ENCODE data around the gene HP. TPM values are rescaled to one million over a fixed set of nuclear protein-coding genes. Genes with fewer than 3 reads are reported as not detected.

HP gene
- total and polyA plus RNA-seq, 2 experiments from 2014 or later: 430 to 719 TPM

- H3K4me1 ChIP-seq (ENCODE audit: insufficient read depth): no peaks in the 10 kb centered on the region
- H2AFZ ChIP-seq: no peak overlapping the region
- TF ChIP-seq EZH2phosphoT487 (IDR thresholded peaks at IDR 0.05; ENCODE audit: low read depth, severe bottlenecking, unreplicated experiment): no peak
- no peak for TF ChIP-seq CTCF (IDR thresholded peaks at IDR 0.05; ENCODE audit: poor library complexity)
- no peak for TF ChIP-seq EZH2 (IDR thresholded peaks at IDR 0.05; ENCODE audit: borderline replicate concordance)
- no peak overlapping the region for H3K27ac ChIP-seq
- H4K20me1 ChIP-seq (ENCODE audit: insufficient read depth, poor library complexity, severe bottlenecking): no peaks in the 10 kb centered on the region
- no peaks in the 10 kb centered on the region for H3K36me3 ChIP-seq (replicated peaks; ENCODE audit: insufficient read depth, low read depth)
- no peaks in the 10 kb centered on the region for H3K9me2 ChIP-seq (replicated peaks; ENCODE audit: insufficient read depth)
- WGBS (ENCODE audit: low lambda C conversion rate, missing lambda C conversion rate): 93% methylated on average over 19 of the region's 19 CpGs
- no peaks in the 10 kb centered on the region for H3K79me2 ChIP-seq
- H3K9me3 ChIP-seq (ENCODE audit: low read depth): no peaks in the 10 kb centered on the region
- no peak overlapping the region for H3K4me2 ChIP-seq
- no peak for DNase-seq (ENCODE audit: low spot score)
- no peak overlapping the region for H3K4me3 ChIP-seq
- H3K27me3 ChIP-seq: no peaks in the 10 kb centered on the region
These were observed 28.7 kb upstream of the HP start for GRCh38 chr16:72025404-72026114.

GRCh38 chr16:72027669-72028378 lies 26.5 kb upstream of the HP start:
- H3K9me3 ChIP-seq (ENCODE audit: low read depth): no peaks in the 10 kb centered on the region
- no peak overlapping the region for H3K27ac ChIP-seq
- H3K79me2 ChIP-seq: no peaks in the 10 kb centered on the region
- no peak overlapping the region for H3K4me3 ChIP-seq
- H3K9me2 ChIP-seq (replicated peaks; ENCODE audit: insufficient read depth): no peaks in the 10 kb centered on the region
- no peak overlapping the region for H2AFZ ChIP-seq
- H3K4me1 ChIP-seq (ENCODE audit: insufficient read depth): no peaks in the 10 kb centered on the region
- H3K36me3 ChIP-seq (replicated peaks; ENCODE audit: insufficient read depth, low read depth): no peaks in the 10 kb centered on the region
- DNase-seq (ENCODE audit: low spot score): no peak
- no peaks in the 10 kb centered on the region for H3K27me3 ChIP-seq
- TF ChIP-seq EZH2phosphoT487 (IDR thresholded peaks at IDR 0.05; ENCODE audit: low read depth, severe bottlenecking, unreplicated experiment) (no peak), CTCF (IDR thresholded peaks at IDR 0.05; ENCODE audit: poor library complexity) (no peak), EZH2 (IDR thresholded peaks at IDR 0.05; ENCODE audit: borderline replicate concordance) (no peak)
- no peaks in the 10 kb centered on the region for H4K20me1 ChIP-seq (ENCODE audit: insufficient read depth, poor library complexity, severe bottlenecking)
- no peak overlapping the region for H3K4me2 ChIP-seq
- WGBS (ENCODE audit: low lambda C conversion rate, missing lambda C conversion rate): 92% methylated on average over 6 of the region's 6 CpGs

- WGBS (ENCODE audit: low lambda C conversion rate, missing lambda C conversion rate): 90% methylated on average over 7 of the region's 7 CpGs
- H2AFZ ChIP-seq: no peak overlapping the region
- H3K36me3 ChIP-seq (replicated peaks; ENCODE audit: insufficient read depth, low read depth): no peaks in the 10 kb centered on the region
- H3K9me2 ChIP-seq (replicated peaks; ENCODE audit: insufficient read depth): no peaks in the 10 kb centered on the region
- H3K4me3 ChIP-seq: no peak overlapping the region
- H4K20me1 ChIP-seq (ENCODE audit: insufficient read depth, poor library complexity, severe bottlenecking): no peaks in the 10 kb centered on the region
- H3K9me3 ChIP-seq (ENCODE audit: low read depth): no peaks in the 10 kb centered on the region
- TF ChIP-seq CTCF (IDR thresholded peaks at IDR 0.05; ENCODE audit: poor library complexity) (no peak), EZH2phosphoT487 (IDR thresholded peaks at IDR 0.05; ENCODE audit: low read depth, severe bottlenecking, unreplicated experiment) (no peak), EZH2 (IDR thresholded peaks at IDR 0.05; ENCODE audit: borderline replicate concordance) (no peak)
- H3K27ac ChIP-seq: no peak overlapping the region
- no peak overlapping the region for H3K4me2 ChIP-seq
- H3K27me3 ChIP-seq: no peaks in the 10 kb centered on the region
- no peaks in the 10 kb centered on the region for H3K4me1 ChIP-seq (ENCODE audit: insufficient read depth)
- no peak for DNase-seq (ENCODE audit: low spot score)
- no peaks in the 10 kb centered on the region for H3K79me2 ChIP-seq
These were observed 24.6 kb upstream of the HP start for GRCh38 chr16:72029567-72030271.
